Measurements from ENCODE around the gene DRAXIN. TPM values are rescaled to one million over a fixed set of nuclear protein-coding genes. Genes with fewer than 3 reads are reported as not detected.

The DRAXIN gene
- total RNA-seq, 1 donor from 2014 or later, result not detected

- intact Hi-C loops (cut with micrococcal nuclease), result loop anchor here (10.0 kb wide), 1 partner anchor 459 kb away; the partner anchor contains the start of gene UBIAD1
Observed at GRCh38 chr1:11733306-11733705, 41.8 kb downstream of the DRAXIN start.

GRCh38 chr1:11735531-11735853, 44.0 kb downstream of the DRAXIN start:
- no peak for DNase-seq
- H3K4me3 Mint-ChIP-seq, result peak overlapping the region; percentile 98
- H3K4me1 Mint-ChIP-seq, result peaks cover 51% of the 10 kb centered on the region
- H3K27ac Mint-ChIP-seq, result no peak overlapping the region
- H3K9me3 Mint-ChIP-seq, result no peaks in the 10 kb centered on the region
- intact Hi-C loops (cut with micrococcal nuclease), result loop anchor here (5.0 to 10.0 kb wide), 3 partner anchors 73 to 461 kb away; partner anchors contain the start of genes FBXO6 and UBIAD1
- H3K27me3 Mint-ChIP-seq, result no peaks in the 10 kb centered on the region
- H3K36me3 Mint-ChIP-seq (ENCODE audit: low read depth), result peaks cover 2% of the 10 kb centered on the region

More at GRCh38 chr1:11733306-11733705, 41.8 kb downstream of the DRAXIN start:
- H3K4me3 Mint-ChIP-seq, result no peak overlapping the region
- H3K36me3 Mint-ChIP-seq (ENCODE audit: low read depth), result peaks cover 1% of the 10 kb centered on the region
- no peak for DNase-seq
- peaks cover 48% of the 10 kb centered on the region for H3K4me1 Mint-ChIP-seq
- H3K27ac Mint-ChIP-seq, result no peak overlapping the region
- H3K9me3 Mint-ChIP-seq, result no peaks in the 10 kb centered on the region
- no peaks in the 10 kb centered on the region for H3K27me3 Mint-ChIP-seq

GRCh38 chr1:11735854-11736745, 44.6 kb downstream of the DRAXIN start, which contains the start of gene AGTRAP:
Gene AGTRAP (plus strand): TSS chr1:11736136. CDS start chr1:11736209, 73 bp downstream.
- H3K27me3 Mint-ChIP-seq, result no peaks in the 10 kb centered on the region
- peaks cover 4% of the 10 kb centered on the region for H3K36me3 Mint-ChIP-seq (ENCODE audit: low read depth)
- peak; percentile 96 for DNase-seq
- H3K27ac Mint-ChIP-seq, result peak within 1 kb of the TSS; percentile 93
- peak within 1 kb of the TSS; percentile 98 for H3K4me3 Mint-ChIP-seq
- H3K9me3 Mint-ChIP-seq, result no peaks in the 10 kb centered on the region
- intact Hi-C loops (cut with micrococcal nuclease), result loop anchor here (2.0 to 10.0 kb wide), 4 partner anchors 71 to 461 kb away; partner anchors contain the start of genes CLCN6, FBXO6 and UBIAD1
- H3K4me1 Mint-ChIP-seq, result peaks cover 54% of the 10 kb centered on the region

- intact Hi-C loops (cut with micrococcal nuclease), result loop anchor here (2.0 to 10.0 kb wide), 4 partner anchors 70 to 462 kb away; partner anchors contain the start of genes CLCN6, FBXO6 and UBIAD1
- Mint-ChIP-seq H3K27me3 (no peaks in the 10 kb centered on the region), H3K9me3 (no peaks in the 10 kb centered on the region), H3K36me3 (ENCODE audit: low read depth) (peaks cover 4% of the 10 kb centered on the region), H3K4me3 (peak overlapping the region; percentile 98), H3K4me1 (peaks cover 55% of the 10 kb centered on the region), H3K27ac (no peak overlapping the region)
- peak; percentile 85 for DNase-seq
Observed at GRCh38 chr1:11736746-11737639, 45.5 kb downstream of the DRAXIN start.

- no peak overlapping the region for H3K4me3 Mint-ChIP-seq
- H3K36me3 Mint-ChIP-seq (ENCODE audit: low read depth), result peaks cover 7% of the 10 kb centered on the region
- no peak overlapping the region for H3K27ac Mint-ChIP-seq
- no peaks in the 10 kb centered on the region for H3K27me3 Mint-ChIP-seq
- no peaks in the 10 kb centered on the region for H3K9me3 Mint-ChIP-seq
- intact Hi-C loops (cut with micrococcal nuclease), result loop anchor here (5.0 to 10.0 kb wide), 3 partner anchors 76 to 463 kb away; partner anchors contain the start of genes FBXO6 and UBIAD1
- no peak for DNase-seq
- peaks cover 57% of the 10 kb centered on the region for H3K4me1 Mint-ChIP-seq
Observed at GRCh38 chr1:11738096-11738495, 46.6 kb downstream of the DRAXIN start.

- DNase-seq, result no peak
- Mint-ChIP-seq H3K36me3 (ENCODE audit: low read depth) (peaks cover 7% of the 10 kb centered on the region), H3K4me3 (no peak overlapping the region), H3K4me1 (peaks cover 55% of the 10 kb centered on the region), H3K9me3 (no peaks in the 10 kb centered on the region), H3K27ac (no peak overlapping the region), H3K27me3 (no peaks in the 10 kb centered on the region)
- intact Hi-C loops (cut with micrococcal nuclease), result loop anchor here (5.0 to 10.0 kb wide), 3 partner anchors 76 to 464 kb away; partner anchors contain the start of genes FBXO6 and UBIAD1
Observed at GRCh38 chr1:11738783-11739182, 47.3 kb downstream of the DRAXIN start.

GRCh38 chr1:11740258-11741192, 49.0 kb downstream of the DRAXIN start:
- H3K27ac Mint-ChIP-seq, result peak overlapping the region; percentile 16
- H3K27me3 Mint-ChIP-seq, result no peaks in the 10 kb centered on the region
- intact Hi-C loops (cut with micrococcal nuclease), result no loop called here
- no peaks in the 10 kb centered on the region for H3K9me3 Mint-ChIP-seq
- peak overlapping the region; percentile 68 for H3K4me3 Mint-ChIP-seq
- H3K36me3 Mint-ChIP-seq (ENCODE audit: low read depth), result peaks cover 7% of the 10 kb centered on the region
- H3K4me1 Mint-ChIP-seq, result peaks cover 54% of the 10 kb centered on the region
- peak; percentile 83 for DNase-seq

- peak overlapping the region; percentile 68 for H3K4me3 Mint-ChIP-seq
- no peak for DNase-seq
- H3K27ac Mint-ChIP-seq, result no peak overlapping the region
- H3K36me3 Mint-ChIP-seq (ENCODE audit: low read depth), result peaks cover 7% of the 10 kb centered on the region
- intact Hi-C loops (cut with micrococcal nuclease), result no loop called here
- H3K27me3 Mint-ChIP-seq, result no peaks in the 10 kb centered on the region
- H3K4me1 Mint-ChIP-seq, result peaks cover 52% of the 10 kb centered on the region
- H3K9me3 Mint-ChIP-seq, result no peaks in the 10 kb centered on the region
Observed at GRCh38 chr1:11741482-11741881, 50.0 kb downstream of the DRAXIN start.

- Mint-ChIP-seq H3K4me3 (peak overlapping the region; percentile 18), H3K36me3 (ENCODE audit: low read depth) (peaks cover 12% of the 10 kb centered on the region), H3K4me1 (peaks cover 49% of the 10 kb centered on the region), H3K27ac (no peak overlapping the region), H3K27me3 (no peaks in the 10 kb centered on the region), H3K9me3 (no peaks in the 10 kb centered on the region)
- intact Hi-C loops (cut with micrococcal nuclease), result no loop called here
- DNase-seq, result no peak
Observed at GRCh38 chr1:11741919-11742558, 50.5 kb downstream of the DRAXIN start.

- peaks cover 39% of the 10 kb centered on the region for H3K4me1 Mint-ChIP-seq
- H3K9me3 Mint-ChIP-seq, result no peaks in the 10 kb centered on the region
- peaks cover 14% of the 10 kb centered on the region for H3K36me3 Mint-ChIP-seq (ENCODE audit: low read depth)
- no peak overlapping the region for H3K4me3 Mint-ChIP-seq
- H3K27me3 Mint-ChIP-seq, result no peaks in the 10 kb centered on the region
- intact Hi-C loops (cut with micrococcal nuclease), result no loop called here
- no peak for DNase-seq
- no peak overlapping the region for H3K27ac Mint-ChIP-seq
Observed at GRCh38 chr1:11744287-11744686, 52.8 kb downstream of the DRAXIN start.

GRCh38 chr1:11746092-11746491, 54.6 kb downstream of the DRAXIN start:
- intact Hi-C loops (cut with micrococcal nuclease), result no loop called here
- Mint-ChIP-seq H3K27me3 (no peaks in the 10 kb centered on the region), H3K27ac (no peak overlapping the region), H3K36me3 (ENCODE audit: low read depth) (peaks cover 12% of the 10 kb centered on the region), H3K9me3 (no peaks in the 10 kb centered on the region), H3K4me3 (no peak overlapping the region), H3K4me1 (peaks cover 23% of the 10 kb centered on the region)
- no peak for DNase-seq

- Mint-ChIP-seq H3K27me3 (no peaks in the 10 kb centered on the region), H3K4me3 (no peak overlapping the region), H3K36me3 (ENCODE audit: low read depth) (peaks cover 12% of the 10 kb centered on the region), H3K27ac (no peak overlapping the region), H3K9me3 (no peaks in the 10 kb centered on the region), H3K4me1 (peaks cover 15% of the 10 kb centered on the region)
- DNase-seq, result no peak
- intact Hi-C loops (cut with micrococcal nuclease), result no loop called here
Observed at GRCh38 chr1:11746795-11747487, 55.4 kb downstream of the DRAXIN start.

Measured in activated CD4-positive, alpha-beta T cell treated with anti-CD3 and anti-CD28 coated beads, Interleukin-2, amount 10 ng/mL, durations not matched to agents 24 days and 14 days (primary cell).